ENCODE data around the gene NEDD4.
"Not testable (repeated sequence)": the region's sequence is repeated elsewhere in the genome, so short reads cannot be mapped to it uniquely, and the experiment has no call there.

The NEDD4 gene

DNA sequence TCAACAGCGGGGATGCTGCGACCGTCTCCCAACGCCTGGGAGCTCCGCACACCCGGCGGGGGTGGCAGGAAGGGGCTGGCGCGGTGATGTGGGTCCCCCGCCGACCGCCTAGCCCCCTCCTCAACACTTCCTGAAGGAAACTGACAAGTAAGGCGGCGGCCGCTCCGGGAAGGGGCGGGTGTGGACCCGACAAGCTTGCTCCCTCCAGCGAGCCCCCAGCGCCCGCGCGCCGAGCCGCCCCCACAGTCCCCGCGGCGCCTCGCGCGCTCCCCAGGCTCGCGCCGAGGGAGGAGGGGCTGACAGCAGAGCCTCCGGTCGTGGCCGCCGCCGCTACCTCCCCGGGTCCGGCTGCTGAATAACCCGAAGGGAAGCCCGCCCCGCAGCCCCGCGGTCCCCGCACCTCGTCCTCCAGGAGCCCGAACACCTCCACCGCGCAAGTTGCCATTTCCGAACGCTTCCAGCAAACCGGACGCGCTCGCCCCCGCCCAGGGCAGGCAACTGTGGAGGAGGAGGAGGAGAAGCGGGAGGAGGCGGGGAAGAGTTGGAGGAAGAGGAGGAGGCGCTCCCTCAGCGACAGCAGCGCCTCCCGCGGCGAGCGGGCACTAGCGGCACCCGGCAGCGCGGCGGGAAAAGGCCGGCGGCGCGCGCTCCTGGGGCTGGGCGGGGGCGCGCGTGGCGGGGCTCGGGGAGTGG lies at the start of gene NEDD4:
Gene NEDD4, minus strand, starts transcription at position 502 of the 693 bp plus-strand sequence. Its CDS starts 57 bp downstream, at position 445.
- in situ Hi-C loops (cut with MboI; ENCODE audit: low sequenced_read_pairs), result no loop called here

DNA sequence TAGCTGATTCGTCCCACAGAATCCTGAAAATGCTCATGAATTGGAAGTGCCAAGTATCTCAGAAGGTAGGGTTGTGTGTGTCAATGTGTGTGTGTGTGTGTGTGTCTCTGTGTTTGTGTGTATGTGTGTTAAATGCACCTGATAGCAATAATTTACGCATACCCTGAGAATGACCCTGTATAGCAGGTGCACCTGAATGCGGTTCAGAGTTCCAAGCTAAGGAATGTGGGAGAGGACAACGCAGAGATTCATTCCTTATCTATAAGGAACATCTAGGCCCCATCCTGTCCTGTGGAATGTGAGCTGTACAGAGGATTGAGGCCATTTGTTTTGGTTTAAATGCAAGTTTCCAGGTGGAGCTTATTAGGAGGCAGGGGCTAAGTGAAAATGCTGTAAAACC lies 49.1 kb upstream of the NEDD4 start:
- in situ Hi-C loops (cut with MboI; ENCODE audit: low sequenced_read_pairs), result no loop called here

DNA sequence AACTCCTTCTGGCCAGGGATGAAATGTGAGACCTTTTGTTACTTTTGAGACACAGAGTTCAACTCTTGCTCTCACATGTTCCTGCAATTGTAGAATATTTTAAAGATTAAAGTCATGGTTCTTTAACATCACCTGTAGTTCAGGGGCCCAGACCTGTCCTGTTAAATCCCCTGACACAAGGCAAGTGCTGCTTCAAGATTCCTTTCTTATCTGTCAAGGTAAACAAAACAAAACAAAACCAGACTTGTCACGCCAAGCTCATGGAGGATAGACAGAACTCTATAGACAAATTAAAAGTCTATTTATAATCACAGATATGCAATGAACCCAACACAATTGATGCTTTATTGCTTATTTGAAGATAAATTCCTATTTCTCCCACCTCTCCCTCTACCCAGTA lies 48.6 kb upstream of the NEDD4 start:
- in situ Hi-C loops (cut with MboI; ENCODE audit: low sequenced_read_pairs), result no loop called here

DNA sequence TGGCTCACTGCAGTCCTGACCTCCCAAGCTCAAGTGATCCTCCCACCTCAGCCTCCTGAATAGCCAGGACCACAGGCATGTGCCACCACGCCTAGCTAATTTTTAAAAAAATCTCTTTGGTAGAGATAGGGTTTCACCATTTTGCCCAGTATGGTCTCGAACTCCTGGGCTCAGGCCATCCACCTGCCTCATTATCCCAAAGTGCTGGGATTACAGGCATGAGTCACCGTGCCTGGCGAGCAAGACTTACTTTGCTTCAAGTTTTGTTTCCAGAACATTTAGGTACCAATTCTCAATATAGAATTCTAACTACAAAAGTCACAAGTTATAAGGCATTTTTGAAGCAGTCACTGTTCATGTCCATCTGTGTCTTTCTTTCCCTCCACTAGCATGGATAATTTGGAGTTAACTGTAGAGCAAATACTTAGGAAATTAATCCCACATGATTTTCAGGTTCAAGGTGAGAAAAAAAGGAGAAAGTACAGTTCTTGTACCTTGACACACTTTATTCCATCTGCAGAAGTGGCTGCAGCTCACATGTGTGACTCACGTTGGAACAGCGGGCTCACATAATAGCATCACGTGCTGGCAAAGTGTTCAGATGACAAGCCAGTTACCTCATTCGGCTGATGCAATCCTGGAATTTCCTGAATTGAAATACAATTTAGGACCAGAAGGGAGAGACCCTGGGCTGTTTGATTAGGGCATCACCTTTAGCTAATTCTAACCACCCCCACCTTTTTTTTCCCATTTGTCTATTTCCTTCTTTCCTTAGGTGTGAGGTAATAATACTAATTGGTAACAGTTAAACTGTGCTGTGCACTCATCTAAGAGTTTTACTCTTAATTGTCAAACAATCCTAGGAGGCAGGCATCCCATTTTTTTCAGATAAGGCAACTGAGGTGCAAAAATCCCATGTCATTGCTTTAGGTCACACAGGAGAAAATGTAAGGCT lies 46.9 kb upstream of the NEDD4 start:
- in situ Hi-C loops (cut with MboI; ENCODE audit: low sequenced_read_pairs), result no loop called here

DNA sequence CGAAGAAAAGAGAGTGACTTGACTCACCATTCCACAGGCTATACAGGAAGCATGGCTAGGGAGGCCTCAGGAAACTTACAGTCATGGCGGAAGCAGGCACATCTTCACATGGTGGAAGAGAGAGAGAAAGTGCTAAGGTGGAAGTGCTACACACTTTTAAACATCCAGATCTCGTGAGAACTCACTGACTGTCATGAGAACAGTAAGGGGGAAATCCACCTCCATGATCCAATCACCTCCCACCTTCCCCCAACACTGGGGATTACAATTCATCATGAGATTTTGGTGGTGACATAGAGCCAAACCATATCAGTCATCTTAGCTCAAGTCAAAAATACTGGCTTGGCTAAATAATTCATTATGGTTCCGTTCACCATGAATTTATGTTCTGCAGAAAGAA lies 45.3 kb upstream of the NEDD4 start:
- in situ Hi-C loops (cut with MboI; ENCODE audit: low sequenced_read_pairs), result no loop called here

DNA sequence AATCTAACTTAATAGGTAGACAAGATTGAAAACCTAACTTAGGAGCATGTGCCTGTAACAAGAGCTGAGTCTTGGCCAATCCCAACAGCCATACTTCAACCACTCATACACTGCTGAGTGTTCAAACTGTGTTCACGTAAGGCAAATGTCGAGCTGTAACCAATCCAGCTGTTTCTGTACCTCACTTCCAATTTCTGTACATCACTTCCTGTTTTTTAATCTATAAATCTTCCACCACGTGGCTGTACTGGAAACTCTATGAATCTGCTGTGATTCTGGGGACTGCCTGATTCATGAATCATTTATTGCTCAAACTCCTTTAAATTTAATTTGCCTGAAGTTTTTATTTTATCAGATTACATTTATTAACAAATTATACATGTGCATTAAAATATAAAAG lies 44.6 kb upstream of the NEDD4 start:
- in situ Hi-C loops (cut with MboI; ENCODE audit: low sequenced_read_pairs), result no loop called here

DNA sequence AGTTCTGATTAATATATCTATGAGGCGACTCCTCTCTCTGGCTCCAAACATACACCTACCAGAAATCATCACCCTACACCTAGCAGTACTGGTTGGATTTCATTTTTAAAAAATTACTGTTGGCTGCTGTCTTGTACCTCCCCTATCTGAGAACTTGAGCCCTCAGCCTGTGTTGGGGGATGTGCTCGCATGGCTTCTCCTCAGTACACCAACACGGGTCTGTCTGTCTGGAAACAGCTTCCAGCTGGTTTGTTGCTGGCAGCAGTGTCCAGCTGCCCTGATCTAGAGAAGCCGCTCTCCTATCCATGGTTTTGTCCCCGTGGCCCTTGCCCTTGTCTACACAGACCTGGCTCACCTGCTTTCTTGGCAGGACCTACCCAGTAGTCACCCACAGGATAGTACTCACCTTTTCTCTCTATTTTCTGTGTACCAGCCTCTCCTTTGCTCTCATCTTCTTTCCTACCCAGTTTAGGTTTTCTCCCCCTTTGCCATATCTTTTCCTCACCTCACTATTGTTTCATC lies 43.2 kb upstream of the NEDD4 start:
- in situ Hi-C loops (cut with MboI; ENCODE audit: low sequenced_read_pairs), result no loop called here

DNA sequence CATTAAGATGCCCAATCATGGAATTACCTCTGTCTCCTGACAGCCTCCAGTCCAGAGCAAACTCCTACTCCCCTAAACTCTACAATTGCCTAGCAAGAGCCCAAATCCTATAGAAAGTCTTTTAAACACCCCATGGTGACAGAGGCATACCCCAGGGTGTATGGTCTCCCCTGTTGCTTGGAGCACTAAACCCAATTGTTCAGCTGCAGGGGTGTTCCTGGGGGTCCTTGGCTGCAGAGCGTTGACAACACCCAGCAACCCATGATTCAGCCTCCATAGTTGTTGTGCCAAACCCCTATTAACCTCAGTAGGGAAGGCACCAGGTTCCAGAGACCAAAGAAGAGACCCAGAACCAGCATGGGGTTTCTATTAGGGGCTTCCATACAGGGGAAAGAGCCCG lies 41.8 kb upstream of the NEDD4 start:
- in situ Hi-C loops (cut with MboI; ENCODE audit: low sequenced_read_pairs), result no loop called here

DNA sequence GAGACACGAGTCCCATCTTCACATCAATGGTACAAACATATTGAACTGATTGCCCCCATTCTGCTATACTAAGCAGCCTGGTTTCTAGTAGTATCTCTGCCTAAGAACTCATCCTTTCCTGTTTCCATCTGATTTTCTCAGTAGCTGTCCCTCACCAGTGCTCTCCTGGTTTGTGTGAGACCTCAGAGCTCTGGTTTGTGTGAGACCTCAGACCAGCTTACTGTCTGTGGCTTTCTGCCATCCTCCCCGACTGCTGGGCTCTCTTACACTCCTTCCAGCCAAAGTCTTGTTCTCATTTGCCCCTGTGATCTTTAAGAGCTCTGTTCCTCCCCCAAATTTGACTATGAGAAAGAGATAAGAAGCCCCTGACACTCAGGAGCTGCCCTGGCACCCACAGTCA lies 41.1 kb upstream of the NEDD4 start:
- in situ Hi-C loops (cut with MboI; ENCODE audit: low sequenced_read_pairs), result no loop called here

DNA sequence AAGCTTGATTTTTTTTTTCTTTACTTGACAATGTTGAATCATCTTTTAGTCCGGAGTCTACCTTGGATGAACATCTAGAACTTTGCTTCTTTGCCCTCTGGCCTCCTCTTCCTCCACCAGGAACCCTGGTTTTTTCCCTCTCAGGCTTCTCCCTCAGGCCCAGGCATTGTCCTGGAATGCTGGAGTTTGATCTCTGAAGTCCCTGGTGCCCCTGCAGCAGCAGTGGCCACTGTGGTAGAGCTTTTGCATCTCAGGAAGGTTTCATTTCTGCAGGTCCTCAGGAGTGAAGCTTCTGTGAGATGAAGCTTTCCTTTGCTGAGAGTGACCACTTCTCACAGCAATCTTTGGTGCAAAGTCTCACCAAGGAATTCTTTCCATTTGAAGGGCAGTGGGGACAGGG lies 39.0 kb upstream of the NEDD4 start:
- in situ Hi-C loops (cut with MboI; ENCODE audit: low sequenced_read_pairs), result no loop called here

DNA sequence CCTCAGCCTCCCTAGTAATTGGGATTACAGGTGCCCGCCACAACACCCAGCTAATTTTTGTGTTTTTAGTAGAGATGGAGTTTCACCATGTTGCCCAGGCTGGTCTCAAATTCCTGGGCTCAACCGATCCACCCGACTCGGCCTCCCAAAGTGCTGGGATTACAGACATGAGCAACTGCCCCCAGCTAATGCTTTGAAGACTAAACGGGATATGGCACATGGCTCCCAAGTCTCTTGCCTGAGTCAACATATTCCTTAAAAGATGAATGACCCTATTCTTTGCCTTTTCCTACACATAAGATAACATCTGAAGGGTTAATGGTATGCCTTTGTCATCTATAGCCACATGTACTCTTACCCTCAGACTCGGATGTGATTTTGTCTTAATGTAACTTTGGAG lies 38.4 kb upstream of the NEDD4 start:
- in situ Hi-C loops (cut with MboI; ENCODE audit: low sequenced_read_pairs), result no loop called here

DNA sequence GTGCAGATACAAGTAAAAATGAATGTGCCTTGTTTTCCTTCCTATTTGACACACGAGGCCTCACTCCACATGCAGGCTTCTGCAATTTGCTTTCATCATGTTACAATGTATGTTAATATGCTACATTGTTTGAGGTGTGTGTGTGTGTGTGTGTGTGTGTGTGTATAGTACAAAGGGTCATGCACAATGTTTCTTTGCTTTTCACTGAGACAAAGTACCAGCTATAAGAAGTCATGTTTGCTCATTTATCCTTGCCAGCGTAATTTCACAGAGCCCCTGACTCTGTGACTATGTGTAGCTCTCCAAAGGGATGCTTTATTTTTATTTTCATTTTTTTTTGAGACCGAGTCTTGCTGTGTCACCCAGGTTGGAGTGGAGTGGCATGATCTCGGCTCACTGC lies 38.0 kb upstream of the NEDD4 start:
- in situ Hi-C loops (cut with MboI; ENCODE audit: low sequenced_read_pairs), result no loop called here

DNA sequence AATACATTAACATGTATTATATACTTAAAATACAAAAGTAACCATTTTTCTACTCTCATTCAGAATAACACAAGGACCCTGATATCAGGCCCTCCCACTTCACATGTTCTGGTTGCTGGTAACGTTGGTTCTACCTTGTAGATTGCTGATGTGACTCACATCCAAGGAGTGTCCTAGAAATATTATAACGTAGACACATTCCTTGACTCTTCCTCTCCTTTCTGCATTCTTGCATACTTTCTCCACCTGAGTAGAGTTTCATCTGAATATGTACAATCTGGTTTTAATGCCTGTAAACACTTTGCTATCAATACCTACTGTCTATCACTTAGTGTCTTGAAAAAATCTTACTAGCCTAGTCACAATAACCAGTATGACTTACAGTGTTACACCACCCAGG lies 35.0 kb upstream of the NEDD4 start:
- in situ Hi-C loops (cut with MboI; ENCODE audit: low sequenced_read_pairs), result no loop called here

DNA sequence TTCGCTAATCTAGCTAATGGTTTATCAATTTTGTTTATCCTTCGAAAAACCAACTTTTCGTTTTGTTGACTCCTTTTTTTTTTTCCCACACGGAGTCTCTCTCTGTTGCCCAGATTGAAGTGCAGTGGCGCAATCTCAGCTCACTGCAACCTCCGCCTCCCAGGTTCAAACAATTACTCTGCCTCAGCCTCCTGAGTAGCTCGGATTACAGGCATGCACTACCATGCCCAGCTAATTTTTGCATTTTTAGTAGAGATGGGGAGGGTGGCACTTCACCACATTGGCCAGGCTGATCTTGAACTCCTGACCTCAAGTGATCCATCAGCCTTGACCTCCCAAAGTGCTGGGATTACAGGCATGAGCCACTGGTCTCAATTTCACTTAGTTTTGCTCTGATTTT lies 29.7 kb upstream of the NEDD4 start:
- in situ Hi-C loops (cut with MboI; ENCODE audit: low sequenced_read_pairs), result not testable (repeated sequence)

DNA sequence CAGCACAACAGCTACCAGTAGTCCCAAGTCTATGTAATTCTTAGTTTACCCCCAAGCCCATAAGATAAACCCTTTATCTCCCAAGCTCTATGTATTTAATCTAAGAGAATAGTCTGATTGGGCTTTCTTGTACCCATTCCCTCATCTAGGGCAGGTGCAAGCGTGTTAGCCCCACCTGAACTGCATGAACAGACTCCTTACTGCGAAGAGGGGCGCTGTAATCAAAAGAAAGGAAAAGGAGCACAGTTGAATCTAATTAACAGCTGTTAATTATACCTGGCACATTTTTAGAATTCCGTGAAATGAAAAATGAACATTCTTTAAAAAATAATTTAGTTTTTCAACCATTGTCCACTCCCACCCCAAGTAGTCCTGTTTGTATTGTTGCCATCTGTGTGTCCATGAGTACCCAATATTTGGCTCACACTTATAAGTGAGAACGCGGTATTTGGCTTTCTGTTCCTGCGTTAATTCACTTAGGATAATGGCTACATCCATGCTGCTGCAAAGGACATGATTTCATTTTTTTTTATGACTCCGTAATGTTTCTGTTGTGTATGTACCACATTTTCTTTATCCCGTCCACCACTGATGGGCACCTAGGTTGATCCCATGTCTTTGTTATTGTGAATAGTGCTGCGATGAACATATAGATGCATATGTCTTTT lies 26.5 kb upstream of the NEDD4 start:
- in situ Hi-C loops (cut with MboI; ENCODE audit: low sequenced_read_pairs), result no loop called here

DNA sequence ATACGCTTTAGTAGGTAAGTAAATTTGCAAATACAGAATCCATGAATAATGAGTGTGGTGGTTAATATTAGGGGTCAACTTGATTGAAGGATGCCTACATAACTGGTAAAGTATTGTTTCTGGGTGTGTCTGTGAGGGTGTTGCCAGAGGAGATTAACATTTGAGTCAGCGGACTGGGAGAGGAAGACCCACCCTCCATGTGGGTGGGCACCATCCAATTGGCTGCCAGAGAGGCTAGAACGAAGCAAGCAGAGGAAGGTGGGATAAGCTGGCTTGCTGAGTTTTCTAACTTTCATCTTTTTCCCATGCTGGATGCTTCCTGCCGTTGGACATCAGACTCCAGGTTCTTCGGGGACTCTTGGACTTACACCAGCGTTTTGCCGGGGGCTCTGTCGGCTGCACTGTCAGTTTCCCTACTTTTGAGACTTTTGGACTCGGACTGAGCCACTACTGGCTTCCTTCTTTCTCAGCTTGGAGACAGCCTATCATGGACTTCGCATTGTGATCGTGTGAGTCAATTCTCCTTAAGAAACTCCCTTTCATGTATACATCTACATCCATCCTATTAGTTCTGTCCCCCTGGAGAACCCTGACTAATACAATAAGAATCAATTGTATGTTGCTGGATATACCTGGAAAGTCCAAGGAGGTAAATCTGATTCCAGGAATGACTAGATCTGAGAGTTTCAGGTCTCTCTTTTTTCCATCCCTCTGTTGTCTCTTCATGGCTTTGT lies 25.8 kb upstream of the NEDD4 start:
- in situ Hi-C loops (cut with MboI; ENCODE audit: low sequenced_read_pairs), result no loop called here

DNA sequence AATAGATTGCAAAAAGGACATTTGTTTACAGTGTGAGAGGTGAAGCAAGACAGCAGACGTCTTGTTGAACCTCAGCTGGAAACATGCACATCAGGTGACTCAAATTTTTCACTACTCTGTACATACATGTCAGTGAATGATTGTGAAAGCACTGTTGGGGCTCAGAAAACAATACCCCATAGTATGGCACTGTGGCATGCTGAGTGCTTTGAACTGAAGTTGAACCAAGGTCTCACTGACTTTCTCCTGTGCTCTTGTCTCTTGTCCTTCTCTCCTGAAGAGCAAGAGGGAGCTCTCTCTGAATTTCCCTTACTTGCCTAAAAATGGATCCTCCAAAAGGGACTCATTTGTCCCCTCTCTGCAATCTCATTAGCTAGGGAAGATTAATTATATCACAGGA lies 24.5 kb upstream of the NEDD4 start:
- in situ Hi-C loops (cut with MboI; ENCODE audit: low sequenced_read_pairs), result no loop called here

DNA sequence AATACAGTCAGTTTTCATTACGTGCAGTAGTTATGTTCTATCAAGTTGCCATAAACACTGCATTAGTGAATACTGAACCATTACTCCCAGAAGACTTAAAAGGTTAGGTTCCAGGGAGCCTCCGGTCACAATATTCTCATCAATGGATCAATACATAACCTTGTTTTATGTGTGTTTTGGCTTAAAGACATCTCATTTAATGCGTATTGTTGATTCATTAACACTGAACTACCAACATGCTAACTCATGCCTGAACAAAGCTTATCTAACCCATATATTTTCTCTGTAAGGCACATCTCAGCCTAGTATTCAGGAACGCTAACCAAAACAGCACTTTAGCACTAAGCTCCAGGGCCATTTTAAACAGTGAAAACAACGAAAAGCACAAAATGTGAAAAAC lies 24.1 kb upstream of the NEDD4 start:
- in situ Hi-C loops (cut with MboI; ENCODE audit: low sequenced_read_pairs), result no loop called here

DNA sequence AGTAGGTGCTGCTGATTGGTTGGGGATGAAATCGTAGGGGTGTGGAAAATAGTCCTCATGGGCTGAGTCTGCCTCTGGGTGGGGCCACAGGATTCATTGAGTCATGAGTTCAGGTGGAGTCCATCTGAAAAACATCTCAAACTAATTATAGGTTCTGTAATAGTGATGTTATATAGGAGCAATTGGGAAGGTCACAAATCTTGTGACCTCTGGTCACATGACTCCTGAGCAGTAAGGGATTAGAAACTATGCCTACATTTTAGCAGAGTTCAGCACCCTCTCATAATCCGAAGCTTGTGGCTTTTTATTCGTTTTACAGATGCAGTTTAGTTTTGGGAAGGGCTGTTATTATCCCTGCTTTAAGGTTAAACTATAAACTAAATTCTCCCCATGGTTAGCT lies 22.9 kb upstream of the NEDD4 start:
- in situ Hi-C loops (cut with MboI; ENCODE audit: low sequenced_read_pairs), result no loop called here

DNA sequence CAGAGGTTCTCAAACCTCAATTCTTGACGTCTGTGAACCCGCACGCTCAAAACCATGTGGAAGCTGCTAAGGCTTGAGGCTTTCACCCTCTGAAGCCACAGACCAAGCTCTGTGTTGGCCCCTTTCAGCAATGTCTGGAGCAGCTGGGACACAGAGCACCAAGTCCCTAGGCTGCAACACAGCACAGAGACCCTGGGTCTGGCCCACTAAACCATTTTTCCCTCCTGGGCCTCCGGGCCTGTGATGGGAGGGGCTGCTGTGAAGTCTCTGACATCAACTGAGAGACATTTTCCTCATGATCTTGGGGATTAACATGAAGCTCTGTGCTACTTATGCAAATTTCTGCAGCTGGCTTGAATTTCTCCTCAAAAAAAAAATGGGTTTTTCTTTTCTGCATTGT lies 21.3 kb upstream of the NEDD4 start:
- in situ Hi-C loops (cut with MboI; ENCODE audit: low sequenced_read_pairs), result no loop called here

DNA sequence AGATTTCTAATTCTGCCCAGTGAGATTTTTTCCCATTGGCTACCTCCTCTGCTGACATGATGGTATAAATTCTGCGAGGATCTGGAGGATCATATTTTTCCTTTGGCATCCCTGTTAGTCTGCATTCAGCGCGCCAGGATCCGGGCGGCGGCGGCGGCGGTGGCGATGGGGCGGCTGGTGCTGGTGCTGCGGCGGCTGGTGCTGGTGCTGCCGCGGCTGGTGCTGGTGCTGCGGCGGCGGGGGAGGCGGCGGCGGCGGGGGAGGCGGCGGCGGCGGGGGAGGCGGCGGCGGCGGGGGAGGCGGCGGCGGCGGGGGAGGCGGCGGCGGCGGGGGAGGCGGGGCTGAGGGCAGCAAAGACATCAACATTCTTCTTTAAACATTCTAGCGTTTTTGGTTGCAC lies 13.6 kb upstream of the NEDD4 start:
- in situ Hi-C loops (cut with MboI; ENCODE audit: low sequenced_read_pairs), result not testable (repeated sequence)

All from HL-60/S4 (cell line).